Stimulated activated CD4-positive, alpha-beta T cell treated with anti-CD3 and anti-CD28 coated beads, Interleukin-15, amount 100 ng/mL, for 24 hours (primary cell): Measurements from ENCODE around the gene TBX3.
"Not testable (repeated sequence)": the region's sequence is repeated elsewhere in the genome, so short reads cannot be mapped to it uniquely, and the experiment has no call there.

ENCODE experiments used
- DNase-seq: peaks from one replicate; pipeline ENCODE4 v3.0.0-alpha.2; 2020

The TBX3 gene

DNA sequence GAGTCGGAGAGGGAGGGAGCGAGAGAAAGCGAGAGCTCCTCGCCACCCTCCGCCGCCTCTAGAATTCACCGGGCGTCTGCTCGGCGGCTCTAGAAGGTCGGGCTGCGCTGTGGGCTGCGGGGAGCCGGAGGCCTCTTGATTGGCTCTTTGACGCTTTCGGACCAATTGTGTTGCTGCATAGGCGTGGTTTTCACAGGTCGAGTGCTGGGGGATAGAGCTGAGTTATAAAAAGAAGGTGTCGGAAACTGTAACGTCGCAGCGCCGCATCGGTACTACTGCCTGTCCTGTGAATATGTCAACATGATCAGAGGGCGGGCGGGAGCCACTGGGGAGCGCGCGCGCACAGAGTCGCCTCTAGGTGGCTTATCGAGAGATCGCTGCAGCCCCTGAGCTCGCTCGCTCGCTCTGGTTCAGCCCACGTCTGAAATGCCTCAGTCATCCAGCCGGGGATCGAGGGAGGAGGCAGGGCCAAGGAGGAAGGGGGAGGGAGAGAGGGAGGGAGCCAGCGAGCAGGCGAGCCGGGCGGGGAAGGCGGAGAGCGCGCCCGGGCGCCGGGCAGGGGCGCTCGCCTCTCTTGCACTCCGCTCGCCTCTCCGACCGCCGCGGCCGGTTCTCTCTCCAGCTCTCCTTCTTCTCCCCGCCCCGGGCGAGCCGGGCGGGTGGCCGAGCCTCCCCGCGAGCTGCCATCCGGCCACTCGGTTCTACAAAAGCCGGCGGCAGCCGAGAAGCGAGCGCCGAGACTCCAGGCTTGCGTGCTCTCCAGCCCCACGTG is at the start of gene TBX3:
TSS of gene TBX3 (minus strand) at position 78 of the 772 bp plus-strand sequence. CDS start 975 bp downstream, outside the sequence.
- DNase-seq = peak; percentile 75

- no peak for DNase-seq
These were observed 48.6 kb upstream of the TBX3 start for GRCh38 chr12:114732426-114733030.

DNA sequence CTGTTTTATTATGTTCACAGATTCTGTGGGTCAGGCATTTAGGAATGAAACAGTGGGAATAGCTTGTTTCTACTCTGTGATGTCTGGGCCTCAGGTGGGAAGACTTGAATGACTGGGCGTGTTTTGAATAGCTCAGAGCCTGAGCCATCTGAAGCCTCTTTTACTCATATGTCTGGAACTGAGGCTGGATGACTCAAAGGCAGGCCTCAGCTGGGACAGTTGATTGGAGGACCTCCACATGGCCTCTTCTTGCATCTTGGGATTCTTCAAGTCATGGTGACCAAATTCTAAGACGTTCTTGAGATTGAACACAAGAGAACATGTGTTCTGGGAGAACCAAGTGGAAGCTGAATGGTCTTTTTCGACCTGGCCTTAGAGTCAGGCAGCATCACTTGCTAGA is 45.8 kb upstream of the TBX3 start:
- no peak for DNase-seq

DNA sequence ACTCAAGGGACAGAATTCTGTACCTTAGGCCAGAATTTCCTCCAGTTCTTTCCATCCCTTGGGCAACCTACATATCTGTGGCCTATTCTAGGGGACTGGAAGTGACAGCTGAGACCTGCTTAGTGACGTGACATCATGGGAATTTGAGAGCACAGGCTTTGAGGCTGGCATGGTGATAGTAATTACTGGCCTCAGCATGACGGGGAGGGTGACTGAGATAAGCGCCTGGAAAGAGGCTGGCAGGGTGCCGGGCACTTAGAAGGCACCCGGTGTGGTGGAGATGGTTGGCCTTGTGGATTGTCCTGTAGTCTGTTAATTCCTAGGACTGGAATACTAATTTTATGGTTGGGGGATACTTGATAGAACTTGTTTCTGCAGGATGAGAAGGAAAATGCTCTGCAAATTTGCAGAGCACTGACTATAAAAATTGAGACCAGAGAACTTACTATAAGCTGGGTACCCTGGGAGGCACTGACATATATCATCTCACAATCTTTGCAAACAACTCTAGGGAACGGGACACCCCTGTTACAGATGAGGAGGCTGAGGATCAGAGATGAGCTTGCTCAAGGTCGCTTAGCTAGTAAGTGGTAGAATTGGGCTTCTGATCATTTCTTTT is 42.2 kb upstream of the TBX3 start:
- DNase-seq = no peak

DNA sequence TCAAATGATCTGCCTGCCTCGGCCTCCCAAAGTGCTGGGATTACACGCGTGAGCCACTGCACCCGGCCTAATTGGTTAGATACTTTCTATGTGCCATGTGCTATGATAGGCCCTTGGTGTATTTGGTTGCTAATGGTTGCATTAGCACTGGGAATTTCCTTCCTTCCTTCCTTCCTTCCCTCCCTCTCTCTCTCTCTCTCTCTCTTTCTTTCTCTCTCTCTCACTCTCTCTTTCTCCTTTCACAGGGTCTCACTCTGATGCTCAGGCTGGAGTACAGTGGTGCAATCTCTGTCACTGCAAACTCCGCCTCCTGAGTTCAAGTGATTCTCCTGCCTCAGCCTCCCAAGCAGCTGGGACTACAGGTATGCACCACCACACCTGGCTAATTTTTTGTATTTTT is 38.2 kb upstream of the TBX3 start:
- not testable (repeated sequence) for DNase-seq

GRCh38 chr12:114721266-114721665 is 37.3 kb upstream of the TBX3 start:
- DNase-seq = no peak

DNA sequence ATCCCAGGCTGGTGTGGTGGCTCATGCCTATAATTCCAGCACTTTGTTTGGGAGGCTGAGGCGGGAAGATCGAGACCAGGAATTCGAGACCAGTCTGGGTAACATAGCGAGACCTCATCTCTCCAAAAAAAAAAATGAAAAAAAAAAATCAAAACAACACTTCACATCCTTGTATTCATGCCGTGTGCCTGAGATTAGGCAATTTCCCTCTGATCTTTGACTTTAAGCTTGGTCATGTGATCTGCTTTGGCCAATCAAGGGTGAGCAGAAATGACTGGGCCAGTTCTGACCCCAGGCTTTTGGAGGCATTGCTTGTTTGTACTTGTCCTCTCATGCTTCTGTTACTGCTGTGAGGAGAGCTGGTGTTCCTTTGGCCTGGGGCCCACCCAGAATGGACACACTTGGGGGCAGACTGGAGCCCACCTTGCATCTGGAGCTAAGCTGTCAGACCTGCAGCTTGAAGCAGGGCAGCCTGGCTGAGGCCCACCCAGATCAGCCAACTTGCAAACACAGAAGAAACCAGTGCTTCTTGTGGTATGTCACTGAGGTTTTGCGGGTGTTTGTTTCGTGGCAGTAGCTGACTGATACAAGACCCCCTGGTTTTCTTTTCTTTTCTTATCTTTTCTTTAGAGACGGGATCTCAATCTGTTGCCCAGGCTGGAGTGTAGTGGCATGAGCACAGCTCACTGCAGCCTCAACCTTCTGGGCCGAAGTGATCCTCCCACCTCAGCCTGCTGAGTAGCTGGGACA is 29.7 kb upstream of the TBX3 start:
- DNase-seq = no peak

- no peak for DNase-seq
These were observed 27.7 kb upstream of the TBX3 start for GRCh38 chr12:114711689-114712152.

DNA sequence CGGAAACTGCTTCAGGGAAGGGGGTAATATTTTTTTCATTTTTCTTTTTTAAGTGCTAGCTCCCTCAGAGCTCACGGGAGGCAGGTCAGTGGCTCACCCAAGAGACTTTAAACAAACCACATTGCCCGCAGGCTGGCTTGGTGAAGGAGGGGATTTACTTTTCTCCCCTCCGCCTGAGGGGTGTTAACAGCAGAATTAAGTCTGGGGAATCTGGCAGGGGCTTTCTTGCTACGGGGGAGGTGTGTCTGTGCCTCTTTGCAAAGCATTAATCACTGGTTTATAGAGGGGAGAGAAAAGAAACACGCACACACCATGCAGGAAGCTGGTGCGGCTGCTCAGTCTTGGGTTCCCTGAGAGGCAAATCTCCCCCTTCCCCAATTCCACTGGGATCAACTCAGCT is 26.2 kb upstream of the TBX3 start:
- DNase-seq = no peak

DNA sequence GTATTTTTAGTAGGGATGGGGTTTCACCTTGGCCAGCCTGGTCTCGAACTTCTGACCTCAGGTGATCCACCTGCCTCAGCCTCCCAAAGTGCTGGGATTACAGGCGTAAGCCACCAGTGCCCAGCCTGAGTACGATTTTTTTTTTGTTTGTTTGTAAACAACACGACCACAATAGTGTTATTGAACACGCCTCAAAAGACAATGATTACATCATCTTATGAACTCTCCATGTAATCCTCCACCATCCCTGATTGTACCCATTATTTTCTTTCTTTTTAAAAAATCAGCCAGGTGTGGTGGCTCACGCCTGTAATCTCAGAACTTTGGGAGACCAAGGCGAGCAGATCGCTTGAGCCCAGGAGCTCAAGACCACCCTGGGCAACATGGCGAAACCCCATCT is 25.1 kb upstream of the TBX3 start:
- no peak for DNase-seq

- DNase-seq = not testable (repeated sequence)
These were observed 24.6 kb upstream of the TBX3 start for GRCh38 chr12:114708598-114708997.

DNA sequence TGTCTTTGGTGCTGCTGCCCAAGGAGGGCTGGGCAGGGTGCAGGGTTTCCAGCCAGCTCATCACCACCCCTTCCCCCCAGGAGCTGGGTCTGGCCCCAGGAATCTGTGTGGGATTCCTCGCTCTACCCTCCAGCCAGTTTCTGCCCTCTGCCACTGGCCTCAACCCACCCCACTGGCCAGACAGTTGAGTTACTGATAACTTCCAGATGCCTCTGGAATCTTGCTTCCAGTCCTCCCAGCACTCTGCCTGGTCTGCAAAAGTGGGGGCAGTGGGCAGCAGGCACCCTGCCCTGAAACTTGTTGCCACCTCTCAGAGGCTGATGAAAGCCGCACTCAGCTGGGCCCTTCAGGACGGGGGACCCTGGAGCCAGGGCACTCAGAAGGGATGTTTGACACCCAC is 20.1 kb upstream of the TBX3 start:
- no peak for DNase-seq

- no peak for DNase-seq
These were observed 19.1 kb upstream of the TBX3 start for GRCh38 chr12:114703060-114703493.

- no peak for DNase-seq
These were observed 18.5 kb upstream of the TBX3 start for GRCh38 chr12:114702462-114702861.

- no peak for DNase-seq
These were observed 17.6 kb upstream of the TBX3 start for GRCh38 chr12:114701553-114701952.

DNA sequence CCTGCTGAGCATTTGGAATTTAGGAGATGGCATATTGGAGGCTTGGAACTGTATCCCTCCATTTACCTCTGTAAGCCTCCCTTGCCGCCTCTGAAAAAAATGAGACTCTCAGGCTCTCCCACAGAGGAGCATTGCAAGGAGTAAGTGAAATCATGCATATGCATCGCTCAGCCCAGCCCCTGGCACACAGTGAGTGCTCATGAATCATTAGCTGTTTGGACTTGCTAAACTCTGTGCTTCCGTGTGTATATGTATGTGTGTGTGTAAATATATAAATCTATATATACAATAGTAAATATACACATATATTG is 17.1 kb upstream of the TBX3 start:
- no peak for DNase-seq

DNA sequence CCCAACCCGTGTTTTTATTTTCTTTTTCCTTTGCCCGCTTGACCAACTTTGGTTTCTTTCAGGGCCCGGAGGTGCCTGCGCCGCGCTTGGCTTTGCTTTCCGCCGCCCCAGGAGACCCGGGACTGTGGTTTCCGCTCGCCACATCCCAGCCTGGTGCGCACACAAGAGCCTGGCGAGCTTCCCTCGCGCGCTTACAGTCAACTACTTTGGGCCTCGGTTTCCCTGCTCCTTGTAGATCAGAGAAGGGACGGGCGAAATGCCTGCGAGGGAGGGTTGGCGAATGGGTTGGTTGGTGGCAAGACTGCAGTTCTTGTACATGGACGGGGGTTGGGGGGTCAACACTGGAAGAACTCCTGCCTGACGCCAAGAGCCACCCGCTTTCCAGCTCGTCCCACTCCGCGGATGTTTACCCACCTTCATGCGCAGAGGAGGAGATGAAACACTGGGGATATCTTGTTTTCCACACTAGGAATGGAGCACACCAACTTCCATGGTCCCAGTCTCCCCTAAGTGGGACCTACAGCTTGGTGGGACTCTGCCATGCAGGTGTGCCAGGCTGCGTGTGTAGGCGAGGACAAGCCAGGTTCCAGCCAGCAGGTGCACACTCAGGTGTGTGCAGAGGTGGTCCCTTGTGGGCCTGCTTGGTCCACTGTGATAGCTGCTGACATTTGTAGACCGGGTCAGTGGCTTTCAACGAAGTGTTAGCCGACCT is 16.6 kb upstream of the TBX3 start:
- no peak for DNase-seq

- DNase-seq = no peak
These were observed 14.7 kb upstream of the TBX3 start for GRCh38 chr12:114698566-114699163.

DNA sequence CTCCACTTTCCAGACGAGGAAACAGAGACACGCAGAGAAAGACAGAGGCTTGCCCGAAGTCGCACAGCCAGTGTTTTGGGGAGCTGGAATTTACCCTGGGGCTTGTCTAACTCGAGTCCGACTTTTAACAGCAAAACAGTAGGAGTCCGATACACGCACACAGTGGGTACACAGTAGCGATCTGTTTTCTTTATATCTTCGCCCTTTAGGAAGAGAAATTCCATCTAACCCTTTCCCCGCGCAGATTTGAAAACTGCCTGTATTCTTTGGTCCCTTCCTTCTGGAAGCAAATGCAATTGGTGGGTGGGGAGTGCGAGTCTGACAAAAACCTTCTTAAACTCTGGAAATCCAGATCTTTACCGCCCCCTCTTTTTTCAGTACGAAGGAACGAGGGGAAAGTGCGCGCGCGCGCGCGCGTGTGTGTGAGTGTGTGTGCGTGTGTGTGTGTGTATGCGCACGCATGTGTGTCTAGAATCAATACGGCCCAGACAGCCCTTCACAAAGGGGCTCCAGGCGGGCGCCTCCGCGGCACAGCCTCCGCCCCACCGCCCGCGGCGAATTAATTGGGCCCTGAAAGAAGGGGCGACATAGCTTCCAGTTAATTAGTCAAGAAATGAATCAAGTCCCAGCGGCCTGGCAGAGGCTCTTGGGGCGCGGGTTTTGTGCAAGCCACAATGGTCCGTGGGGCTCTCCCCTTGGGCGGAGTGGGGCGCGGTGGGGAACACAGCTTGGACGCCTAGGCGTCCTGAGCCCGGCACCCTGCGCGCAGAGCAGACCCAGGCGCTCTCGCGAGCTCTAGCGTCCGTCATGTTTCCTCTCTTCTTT is 14.0 kb upstream of the TBX3 start:
- DNase-seq = no peak

- no peak for DNase-seq
These were observed 13.3 kb upstream of the TBX3 start for GRCh38 chr12:114697243-114697716.
